GM19193 (cell line): ENCODE data around the gene B4GALT4.

Experiments
- POLR2A ChIP-seq: IDR thresholded peaks from 4 replicates; pipeline ENCODE4 v1.6.1; 2011; ENCODE audit not compliant: insufficient read depth, insufficient read length; ENCODE audit errors: extremely low read depth

Gene B4GALT4

GRCh38 chr3:119240101-119240590 lies 532 bp downstream of the B4GALT4 start:
- TF ChIP-seq POLR2A = no peak

GRCh38 chr3:119239206-119239820 lies 1.4 kb downstream of the B4GALT4 start:
- no peak for TF ChIP-seq POLR2A

GRCh38 chr3:119238363-119238762 lies 2.3 kb downstream of the B4GALT4 start:
- TF ChIP-seq POLR2A = no peak

DNA sequence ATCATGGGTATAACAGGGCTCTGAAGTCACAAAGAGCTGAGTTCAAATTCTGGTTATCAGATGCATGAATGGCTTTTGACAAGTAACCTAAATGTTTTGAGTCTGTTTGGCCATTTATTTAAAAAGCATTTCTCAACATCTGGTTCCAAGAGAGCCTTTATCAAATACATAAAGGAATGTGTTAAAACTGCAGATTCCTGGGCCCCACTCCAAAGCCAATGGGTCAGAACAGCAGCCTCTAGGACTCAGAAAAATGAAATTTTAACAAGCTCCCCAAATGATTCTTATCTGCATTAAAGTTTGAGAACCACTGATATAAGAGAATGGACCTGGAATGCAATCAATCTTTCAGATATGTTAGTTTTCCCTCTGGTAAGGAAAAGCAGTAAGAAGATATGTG lies 3.4 kb downstream of the B4GALT4 start:
- TF ChIP-seq POLR2A = no peak

GRCh38 chr3:119236756-119237155 lies 3.9 kb downstream of the B4GALT4 start:
- TF ChIP-seq POLR2A = no peak

DNA sequence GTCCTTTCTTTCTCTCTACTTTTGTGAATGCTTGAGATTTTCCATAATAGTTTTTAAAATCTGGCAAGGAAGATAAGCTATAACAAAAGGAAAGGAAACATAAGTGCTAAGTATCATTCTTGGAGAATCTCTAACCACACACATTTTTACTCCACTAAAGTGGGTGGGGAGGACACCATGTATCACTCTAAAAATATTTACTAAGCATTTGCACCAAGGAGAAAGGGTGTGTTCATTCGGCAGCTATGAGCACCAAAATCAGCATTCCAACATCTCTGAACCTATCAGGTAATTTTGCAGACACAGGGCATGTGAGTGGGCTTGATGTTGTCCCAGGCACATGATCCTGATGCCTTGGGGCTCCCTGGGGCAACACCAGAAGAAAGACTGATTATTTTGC lies 5.5 kb downstream of the B4GALT4 start:
- TF ChIP-seq POLR2A = no peak

DNA sequence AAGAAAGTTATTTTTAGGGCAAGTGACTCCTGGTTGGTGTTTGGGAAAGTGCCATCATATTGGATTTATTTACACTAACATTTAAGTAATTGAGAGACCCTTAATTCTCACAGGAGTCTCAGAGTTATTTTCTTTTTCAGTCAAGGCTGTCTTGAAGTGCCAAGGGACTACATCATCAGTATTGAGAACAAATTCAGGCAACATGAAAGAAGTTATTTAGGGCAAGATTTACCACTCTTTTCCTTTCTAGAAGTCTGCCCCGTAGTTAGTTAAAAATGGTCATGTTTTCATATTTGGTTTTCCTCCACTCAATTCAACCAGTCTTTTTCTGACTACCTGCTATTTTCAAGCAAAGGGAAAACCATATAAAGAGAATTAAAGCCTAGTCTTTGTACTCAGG lies 6.1 kb downstream of the B4GALT4 start:
- TF ChIP-seq POLR2A = no peak

DNA sequence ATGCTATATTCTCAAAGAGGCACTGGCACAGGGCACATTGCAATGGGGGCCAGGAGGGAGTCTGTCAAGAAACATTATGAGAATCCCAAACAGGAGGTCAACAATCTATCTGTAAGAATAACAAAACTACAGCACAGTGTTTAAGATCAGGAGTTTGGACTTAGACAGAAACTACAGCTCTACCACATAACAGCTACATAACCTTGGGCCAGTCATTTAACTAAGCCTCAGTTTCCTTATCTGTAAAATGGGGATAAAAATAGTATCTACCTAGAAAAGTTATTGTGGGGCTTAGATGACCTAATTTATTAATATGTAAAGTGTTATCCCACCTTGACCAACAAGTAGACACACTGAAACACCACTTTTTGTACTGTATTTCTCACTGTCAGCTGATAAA lies 9.9 kb downstream of the B4GALT4 start:
- TF ChIP-seq POLR2A = no peak

GRCh38 chr3:119230071-119230470 lies 10.6 kb downstream of the B4GALT4 start:
- no peak for TF ChIP-seq POLR2A

DNA sequence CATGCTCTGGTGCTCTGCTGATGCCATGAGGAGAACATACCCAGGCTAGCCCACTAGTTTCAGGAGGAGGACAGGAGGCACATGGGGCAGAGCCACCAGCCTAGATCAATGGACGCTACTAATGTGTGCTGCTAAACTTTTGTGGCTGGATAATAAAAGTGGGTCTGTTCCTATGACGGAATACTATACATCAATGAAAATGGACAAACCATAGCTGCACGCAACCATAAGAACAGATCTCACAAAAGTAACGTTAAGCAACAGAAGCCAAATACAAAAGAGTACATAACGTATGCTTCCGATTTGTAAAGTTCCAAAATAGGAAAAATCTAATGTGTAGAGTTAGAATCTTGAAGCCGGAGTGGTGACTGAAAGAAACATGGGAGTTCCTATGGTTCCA lies 11.5 kb downstream of the B4GALT4 start:
- TF ChIP-seq POLR2A = no peak

DNA sequence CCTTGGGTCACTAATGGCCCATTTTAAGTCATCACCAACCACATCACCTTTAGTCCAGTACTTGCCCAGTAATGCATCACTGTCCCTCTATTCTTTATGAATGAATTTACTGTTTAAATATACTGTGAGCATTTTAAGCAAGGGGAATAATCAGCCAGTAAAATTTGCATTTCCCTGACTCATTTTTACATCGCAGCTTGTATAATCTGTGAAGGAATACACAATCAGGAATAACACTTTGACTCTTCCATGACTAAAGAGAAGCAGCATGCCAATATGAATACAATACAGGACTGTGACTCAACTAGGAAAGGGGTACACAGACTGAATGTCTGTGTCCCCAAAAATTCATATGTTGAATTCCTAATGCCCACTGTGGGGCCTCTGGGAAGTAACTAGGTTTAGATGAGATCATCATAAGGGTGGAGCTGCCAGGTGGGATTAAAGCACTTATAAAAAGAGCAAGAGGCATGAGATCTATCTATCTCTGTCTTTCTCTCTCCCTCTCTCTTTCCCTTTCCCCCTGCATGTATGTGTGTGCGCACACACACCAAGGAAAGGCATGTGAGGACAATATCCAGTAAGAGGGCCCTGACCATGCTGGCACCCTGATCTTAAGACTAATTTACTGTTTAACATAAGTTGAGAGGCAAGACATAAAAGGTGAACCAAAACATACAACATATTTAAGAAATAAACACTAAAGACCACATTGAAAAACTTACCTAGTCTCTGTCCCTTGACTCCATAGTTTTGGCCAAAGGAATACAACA lies 12.1 kb downstream of the B4GALT4 start:
- TF ChIP-seq POLR2A = no peak

DNA sequence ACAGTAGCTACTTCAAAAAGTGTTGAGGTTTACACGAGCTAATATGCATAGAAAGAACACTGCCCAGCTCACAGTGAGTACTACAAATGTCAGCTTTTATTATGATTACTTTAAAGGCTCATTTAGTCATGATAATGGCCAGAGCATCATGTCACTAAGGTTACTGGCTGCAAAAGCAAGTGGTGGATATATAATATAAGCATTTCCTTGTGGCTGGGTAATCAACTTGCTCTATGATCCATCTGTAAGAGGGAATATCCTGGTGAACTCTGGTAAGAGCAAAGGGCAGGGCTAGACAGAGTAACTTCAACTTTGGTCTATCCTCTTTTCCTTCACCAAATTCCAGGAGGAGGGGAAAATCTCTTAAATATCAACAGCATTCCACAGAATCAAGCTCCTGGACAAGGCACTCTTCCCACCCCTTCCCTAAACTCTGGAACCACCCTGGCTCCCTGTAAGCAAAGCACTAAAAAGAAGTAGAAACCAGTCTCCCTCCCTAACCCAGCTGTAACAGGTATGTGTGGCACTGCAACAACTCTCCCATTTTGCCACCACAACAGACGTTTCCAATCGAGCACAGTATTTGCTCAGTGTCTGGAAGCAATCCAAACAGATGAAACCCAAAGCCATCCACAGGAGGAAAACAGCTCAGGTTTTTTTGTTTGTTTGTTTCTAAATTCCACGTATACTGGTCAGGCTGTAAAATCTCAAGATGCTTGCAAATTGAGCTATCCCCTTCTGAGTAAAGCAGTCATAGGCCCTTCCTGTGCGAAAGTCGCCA lies 13.4 kb downstream of the B4GALT4 start:
- TF ChIP-seq POLR2A = no peak

DNA sequence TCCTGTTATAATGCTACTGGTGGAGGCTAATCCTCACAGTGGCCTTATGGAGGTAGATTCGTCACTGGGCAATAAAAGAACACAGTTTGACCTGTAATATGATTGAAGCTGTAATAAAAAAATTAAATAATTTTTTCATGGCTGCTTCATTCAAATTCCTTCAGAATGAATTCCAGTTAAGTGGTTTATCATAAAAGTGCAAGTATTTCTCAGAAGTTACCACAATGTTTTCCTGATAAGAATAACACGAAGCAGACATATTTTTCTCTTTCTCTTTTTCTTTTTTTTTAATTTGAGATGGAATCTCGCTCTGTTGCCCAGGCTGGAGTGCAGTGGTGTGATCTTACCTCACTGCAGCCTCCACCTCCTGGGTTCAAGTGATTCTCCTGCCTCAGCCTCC lies 15.6 kb downstream of the B4GALT4 start:
- TF ChIP-seq POLR2A = no peak

DNA sequence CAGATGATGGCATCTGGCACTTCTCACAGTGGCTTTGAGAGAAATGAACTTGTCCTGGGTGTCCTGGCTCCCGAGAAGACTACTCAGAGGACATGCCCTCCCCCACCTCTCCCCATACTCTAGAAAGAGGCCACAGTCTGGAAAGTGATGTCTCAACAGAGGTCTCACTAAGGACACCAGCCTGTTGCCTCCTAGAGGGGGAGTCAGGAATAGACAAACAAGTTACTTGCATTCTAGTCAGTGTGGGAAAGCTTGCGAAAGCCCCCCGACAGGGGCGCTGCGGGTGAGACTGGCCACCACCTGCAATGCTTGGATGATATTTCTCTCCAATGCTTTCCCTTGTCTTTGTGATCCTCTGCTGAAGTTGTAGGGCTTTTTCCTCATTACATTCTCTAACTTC lies 17.2 kb downstream of the B4GALT4 start:
- no peak for TF ChIP-seq POLR2A

- no peak for TF ChIP-seq POLR2A
These were observed 18.3 kb downstream of the B4GALT4 start for GRCh38 chr3:119222391-119222790.
